HCT116 (cell line): ENCODE data around the gene GRIK4. TPM values are rescaled to one million over a fixed set of nuclear protein-coding genes. Genes with fewer than 3 reads are reported as not detected.

ENCODE experiments used
- ATAC-seq: fragments of 200-7000 bp; cut with Tn5 transposase; 2 replicates; pipeline ENCODE4 v1.9.1; 2020; ENCODE audit warnings: mild to moderate bottlenecking, moderate library complexity
- BruUV-seq: library from RNA; stranded (reverse); fragments of 400-500 nt; replicated peaks from 2 replicates; lab custom pipeline; 2021; lab: Mats Ljungman, UMichigan
- CTCF ChIA-PET: fragments of 300-600 bp; sonication (Branson Sonifier 250); formaldehyde crosslinking; loops from one replicate; lab custom pipeline; 2021; ENCODE audit warnings: antibody characterized with exemption; lab: Charles Lee
- POLR2A ChIA-PET: fragments of 300-600, 350-600 bp; sonication (Branson Sonifier 250); formaldehyde crosslinking; loops from one replicate; lab custom pipeline; 2021; ENCODE audit warnings: antibody characterized with exemption; lab: Charles Lee
- RAD21 ChIA-PET, 2 experiments: fragments of 300-600 bp; sonication (Branson Sonifier 250); formaldehyde crosslinking; loops; one replicate each; lab custom pipeline; 2023; ENCODE audit warnings: low total read pairs in 2 of 2; ENCODE audit not compliant: uncharacterized antibody in 2 of 2, unreplicated experiment in 2 of 2, low non-redundant PET in 1 of 2; lab: Charles Lee
- DNase-seq: peaks from one replicate; pipeline ENCODE4 v3.0.0-alpha.2; 2010; ENCODE audit warnings: low read depth, low spot score
- H2AFZ ChIP-seq: fragments of 200-600 bp; shearing (Covaris generic), sonication (generic); 2 replicates; pipeline ENCODE4 v1.6.1; 2017; ENCODE audit warnings: low read depth, mixed run types, mixed read lengths, antibody characterized with exemption, low read length; ENCODE audit not compliant: poor library complexity, severe bottlenecking
- H3K27ac ChIP-seq: 2 replicates; pipeline ENCODE4 v1.5.1; 2012; ENCODE audit warnings: low read depth, low read length
- H3K27me3 ChIP-seq: fragments of 200-600 bp; sonication (generic); 2 replicates; pipeline ENCODE4 v1.6.1; 2016; ENCODE audit warnings: mixed run types, low read length, mixed read lengths; ENCODE audit not compliant: insufficient read depth
- H3K36me3 ChIP-seq, 2 experiments: fragments of 200-500 bp in 1 of 2; fragments of 200-600 bp in 1 of 2; sonication (Bioruptor generic) in 1 of 2; sonication (generic) in 1 of 2; 2 replicates each; pipeline versions ENCODE4 v1.5.1 to v1.6.1; 2014 to 2016; ENCODE audit warnings: low read length in 2 of 2, inconsistent platforms in 1 of 2, mixed read lengths in 1 of 2, mixed run types in 1 of 2; ENCODE audit not compliant: insufficient read depth in 2 of 2, control insufficient read depth in 1 of 2
- H3K4me1 ChIP-seq, 2 experiments: fragments of 200-600 bp in 1 of 2; sonication (generic) in 1 of 2; 2 replicates each; pipeline versions ENCODE4 v1.5.1 to v1.6.1; 2012 to 2017; ENCODE audit warnings: low read length in 2 of 2, inconsistent platforms in 1 of 2, mild to moderate bottlenecking in 1 of 2, mixed read lengths in 1 of 2, mixed run types in 1 of 2, moderate library complexity in 1 of 2; ENCODE audit not compliant: insufficient read depth in 2 of 2, control insufficient read depth in 1 of 2
- H3K4me2 ChIP-seq: fragments of 200-600 bp; sonication (generic); 2 replicates; pipeline ENCODE4 v1.6.1; 2017; ENCODE audit warnings: mixed run types, low read length, mixed read lengths
- H3K4me3 ChIP-seq, 2 experiments: fragments of 200-600 bp in 1 of 2; sonication (generic) in 1 of 2; replicated peaks in 1 of 2; 2 replicates each; pipeline ENCODE4 v1.5.1; 2011 to 2016; ENCODE audit warnings: low read length in 2 of 2, control low read depth in 1 of 2, low read depth in 1 of 2, mild to moderate bottlenecking in 1 of 2, mixed read lengths in 1 of 2, mixed run types in 1 of 2
- H3K79me2 ChIP-seq: fragments of 200-600 bp; sonication (generic); 2 replicates; pipeline ENCODE4 v1.6.1; 2017; ENCODE audit warnings: mild to moderate bottlenecking, mixed run types, low read length, moderate library complexity, mixed read lengths; ENCODE audit not compliant: insufficient read depth
- H3K9ac ChIP-seq: fragments of 200-600 bp; sonication (generic); 2 replicates; pipeline ENCODE4 v1.6.1; 2016; ENCODE audit warnings: low read length, mixed read lengths
- H3K9me2 ChIP-seq: fragments of 200-600 bp; sonication (generic), shearing (Covaris generic); 2 replicates; pipeline ENCODE4 v1.6.1; 2017; ENCODE audit warnings: mixed run types, mild to moderate bottlenecking, moderate library complexity; ENCODE audit not compliant: insufficient read depth
- H3K9me3 ChIP-seq, 2 experiments: fragments of 200-500 bp in 1 of 2; fragments of 200-600 bp in 1 of 2; sonication (Bioruptor generic) in 1 of 2; sonication (generic) in 1 of 2; 2 replicates each; pipeline ENCODE4 v1.6.1; 2014 to 2017; ENCODE audit warnings: low read length in 2 of 2, mixed read lengths in 2 of 2, inconsistent platforms in 1 of 2, low read depth in 1 of 2, mild to moderate bottlenecking in 1 of 2, mixed run types in 1 of 2, moderate library complexity in 1 of 2; ENCODE audit not compliant: control insufficient read depth in 1 of 2, insufficient read depth in 1 of 2
- H4K20me1 ChIP-seq: fragments of 200-600 bp; sonication (generic), shearing (Covaris generic); 2 replicates; pipeline ENCODE4 v1.6.1; 2017; ENCODE audit warnings: mixed run types, mild to moderate bottlenecking, moderate library complexity; ENCODE audit not compliant: insufficient read depth
- CBX3 ChIP-seq: IDR thresholded peaks from 2 replicates; pipeline ENCODE4 v1.6.1; 2012; ENCODE audit warnings: low read depth
- ELF1 ChIP-seq: IDR thresholded peaks from 2 replicates; pipeline ENCODE4 v1.6.1; 2012; ENCODE audit warnings: low read depth, borderline replicate concordance
- TCF7L2 ChIP-seq: IDR thresholded peaks from 2 replicates; pipeline ENCODE4 v1.7.0; 2011; ENCODE audit warnings: borderline replicate concordance, inconsistent platforms; ENCODE audit not compliant: insufficient read depth, insufficient read length; ENCODE audit errors: extremely low read depth
- ZFX ChIP-seq: fragments of 450-650 bp; IDR thresholded peaks from 2 replicates; pipeline ENCODE4 v1.6.1; 2017
- intact Hi-C: fragments of 100-400 bp; cut with micrococcal nuclease; formaldehyde crosslinking; loops from 2 replicates; pipeline ENCODE4 v1.10.0; 2022
- total RNA-seq: library from RNA; stranded (reverse); gene quantifications from one replicate; pipeline ENCODE4 v1.2.1, GENCODE V29; 2021; ENCODE audit not compliant: unreplicated experiment
- TF ChIP-seq, protein P1 (sequence below): IDR thresholded peaks from 2 replicates; pipeline ENCODE4 v1.6.1; 2012; ENCODE audit warnings: low read depth

Gene GRIK4
- total RNA-seq, 1 experiment from 2014 or later, result 0.52 TPM

DNA sequence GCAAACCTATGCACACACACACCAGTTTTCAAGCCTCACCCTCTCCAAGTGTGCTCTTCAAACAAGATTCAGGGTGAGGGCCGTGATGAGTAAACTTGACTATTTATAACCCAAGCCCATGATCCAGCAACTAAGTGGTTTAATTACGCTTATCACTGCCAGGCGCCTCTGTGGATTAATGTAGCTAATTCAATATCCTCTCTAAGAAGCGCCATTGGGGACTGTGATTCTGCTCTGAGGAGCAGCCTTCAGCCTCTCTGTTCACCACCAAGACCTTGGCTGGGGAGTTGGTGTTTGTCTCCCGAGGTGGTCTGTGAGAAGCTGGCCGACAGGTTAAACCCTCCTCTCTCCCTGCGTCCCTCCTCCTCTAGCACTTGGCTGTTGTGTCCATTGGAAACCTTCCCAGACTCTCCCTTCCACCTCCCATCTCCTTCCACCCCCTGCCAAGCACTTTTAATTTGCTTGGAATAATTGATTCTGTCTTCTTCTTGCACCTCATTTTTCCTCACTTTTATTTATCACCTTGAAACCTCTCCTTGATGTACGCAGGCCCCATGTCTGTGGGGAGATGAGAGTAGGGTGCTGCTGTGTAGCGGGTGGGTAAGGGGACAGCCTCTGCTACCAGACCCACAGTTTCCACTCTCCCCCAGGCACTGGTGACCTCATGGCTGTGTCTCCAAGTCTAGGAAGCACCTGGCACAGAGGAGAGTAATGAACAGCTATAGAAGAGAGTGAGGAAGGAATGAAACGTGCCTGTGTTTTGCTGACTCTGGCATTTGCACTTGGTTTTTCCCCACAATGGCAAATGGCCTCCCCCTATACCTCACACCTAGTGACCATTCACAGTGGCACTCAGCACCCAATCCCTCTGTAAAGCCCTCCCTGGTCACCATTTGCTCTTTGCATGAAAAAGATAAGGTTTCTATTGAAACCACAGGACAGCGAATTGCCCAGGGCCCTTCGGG, 236.6 kb downstream of the GRIK4 start:
- peaks cover 24% of the 10 kb centered on the region for H3K27me3 ChIP-seq
- no peak overlapping the region for H2AFZ ChIP-seq
- H3K4me3 ChIP-seq, result no peak overlapping the region
- DNase-seq, result no peak
- H3K4me1 ChIP-seq, result 0 out of 4 replicates have a peak, but pooled peaks cover 0 to 7% of the 10 kb centered on the region in 2 experiments
- TF ChIP-seq ELF1 (no peak), ZFX (no peak), CBX3 (no peak), TCF7L2 (no peak)
- TF ChIP-seq, protein P1, sequence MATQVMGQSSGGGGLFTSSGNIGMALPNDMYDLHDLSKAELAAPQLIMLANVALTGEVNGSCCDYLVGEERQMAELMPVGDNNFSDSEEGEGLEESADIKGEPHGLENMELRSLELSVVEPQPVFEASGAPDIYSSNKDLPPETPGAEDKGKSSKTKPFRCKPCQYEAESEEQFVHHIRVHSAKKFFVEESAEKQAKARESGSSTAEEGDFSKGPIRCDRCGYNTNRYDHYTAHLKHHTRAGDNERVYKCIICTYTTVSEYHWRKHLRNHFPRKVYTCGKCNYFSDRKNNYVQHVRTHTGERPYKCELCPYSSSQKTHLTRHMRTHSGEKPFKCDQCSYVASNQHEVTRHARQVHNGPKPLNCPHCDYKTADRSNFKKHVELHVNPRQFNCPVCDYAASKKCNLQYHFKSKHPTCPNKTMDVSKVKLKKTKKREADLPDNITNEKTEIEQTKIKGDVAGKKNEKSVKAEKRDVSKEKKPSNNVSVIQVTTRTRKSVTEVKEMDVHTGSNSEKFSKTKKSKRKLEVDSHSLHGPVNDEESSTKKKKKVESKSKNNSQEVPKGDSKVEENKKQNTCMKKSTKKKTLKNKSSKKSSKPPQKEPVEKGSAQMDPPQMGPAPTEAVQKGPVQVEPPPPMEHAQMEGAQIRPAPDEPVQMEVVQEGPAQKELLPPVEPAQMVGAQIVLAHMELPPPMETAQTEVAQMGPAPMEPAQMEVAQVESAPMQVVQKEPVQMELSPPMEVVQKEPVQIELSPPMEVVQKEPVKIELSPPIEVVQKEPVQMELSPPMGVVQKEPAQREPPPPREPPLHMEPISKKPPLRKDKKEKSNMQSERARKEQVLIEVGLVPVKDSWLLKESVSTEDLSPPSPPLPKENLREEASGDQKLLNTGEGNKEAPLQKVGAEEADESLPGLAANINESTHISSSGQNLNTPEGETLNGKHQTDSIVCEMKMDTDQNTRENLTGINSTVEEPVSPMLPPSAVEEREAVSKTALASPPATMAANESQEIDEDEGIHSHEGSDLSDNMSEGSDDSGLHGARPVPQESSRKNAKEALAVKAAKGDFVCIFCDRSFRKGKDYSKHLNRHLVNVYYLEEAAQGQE, result no peak
- no peaks in the 10 kb centered on the region for H3K9me3 ChIP-seq
- H4K20me1 ChIP-seq, result no peaks in the 10 kb centered on the region
- H3K27ac ChIP-seq, result no peak overlapping the region
- intact Hi-C loops, result no loop called here
- RAD21 ChIA-PET, result no interaction called here
- no peak for ATAC-seq
- no peak overlapping the region for H3K4me2 ChIP-seq
- H3K36me3 ChIP-seq, result no peaks in the 10 kb centered on the region
- BruUV-seq, result no TSS peak
- POLR2A ChIA-PET, result no interaction called here
- no peaks in the 10 kb centered on the region for H3K79me2 ChIP-seq
- no peak overlapping the region for H3K9ac ChIP-seq
- CTCF ChIA-PET, result no interaction called here
- H3K9me2 ChIP-seq, result no peaks in the 10 kb centered on the region
